IMR-90 (cell line): ENCODE measurements around the gene ATOH8. TPM values are rescaled to one million over a fixed set of nuclear protein-coding genes. Genes with fewer than 3 reads are reported as not detected.

Experiments
- ATAC-seq: fragments of 200-7000 bp; cut with Tn5 transposase; 2 replicates; pipeline ENCODE4 v1.9.1; 2020; ENCODE audit warnings: low read depth, mild to moderate bottlenecking, moderate library complexity
- BruUV-seq: library from RNA; stranded (reverse); fragments of 400-500 nt; replicated peaks from 2 replicates; lab custom pipeline; 2021; lab: Mats Ljungman, UMichigan
- CTCF ChIA-PET: fragments of 300-600 bp; formaldehyde crosslinking; extraction: SDS; loops from one replicate; lab custom pipeline; 2021; ENCODE audit warnings: antibody characterized with exemption; lab: Yijun Ruan, JAX
- POLR2A ChIA-PET: fragments of 300-600 bp; sonication (Branson Sonifier 250); formaldehyde crosslinking; loops from one replicate; lab custom pipeline; 2022; ENCODE audit warnings: antibody characterized with exemption; ENCODE audit not compliant: unreplicated experiment; lab: Charles Lee
- DNase-seq: peaks from one replicate; pipeline ENCODE4 v3.0.0; 2013
- H2AFZ ChIP-seq: replicated peaks from 2 replicates; pipeline ENCODE3; 2013; ENCODE audit warnings: low read length, mild to moderate bottlenecking; ENCODE audit not compliant: poor library complexity
- H2AK5ac ChIP-seq: 2 replicates; pipeline ENCODE4 v1.6.1; 2013; ENCODE audit warnings: low read depth, low read length, inconsistent platforms
- H2AK9ac ChIP-seq: replicated peaks from 2 replicates; pipeline ENCODE3; 2013; ENCODE audit warnings: mild to moderate bottlenecking, low read depth, low read length, moderate library complexity; ENCODE audit not compliant: poor library complexity
- H2BK120ac ChIP-seq: 2 replicates; pipeline ENCODE4 v1.6.1; 2013; ENCODE audit warnings: low read depth, low read length, inconsistent platforms
- H2BK15ac ChIP-seq: 3 replicates; pipeline ENCODE4 v1.6.1; 2013; ENCODE audit warnings: low read depth, low read length, inconsistent platforms
- H2BK20ac ChIP-seq: 2 replicates; pipeline ENCODE4 v1.6.1; 2013; ENCODE audit warnings: low read depth, mild to moderate bottlenecking, inconsistent platforms, low read length, moderate library complexity
- H2BK5ac ChIP-seq: 2 replicates; pipeline ENCODE4 v1.6.1; 2013; ENCODE audit warnings: mild to moderate bottlenecking, low read depth, low read length, inconsistent platforms; ENCODE audit not compliant: poor library complexity, severe bottlenecking
- H3K14ac ChIP-seq: replicated peaks from 2 replicates; pipeline ENCODE4 v1.6.1; 2013; ENCODE audit warnings: low read depth, low read length, inconsistent platforms
- H3K18ac ChIP-seq: 2 replicates; pipeline ENCODE4 v1.6.1; 2013; ENCODE audit warnings: low read depth, low read length, control low read depth
- H3K23ac ChIP-seq: 2 replicates; pipeline ENCODE4 v1.6.1; 2013; ENCODE audit warnings: low read depth, low read length, inconsistent platforms
- H3K27ac ChIP-seq: 2 replicates; pipeline ENCODE4 v1.5.1; 2013; ENCODE audit warnings: mild to moderate bottlenecking, control low read depth, low read length; ENCODE audit not compliant: insufficient read depth
- H3K27me3 ChIP-seq: 2 replicates; pipeline ENCODE4 v1.6.1; 2013; ENCODE audit warnings: low read length; ENCODE audit not compliant: control insufficient read depth, insufficient read depth
- H3K36me3 ChIP-seq: 2 replicates; pipeline ENCODE4 v1.6.1; 2013; ENCODE audit warnings: low read length, mixed read lengths; ENCODE audit not compliant: control insufficient read depth, insufficient read depth
- H3K4ac ChIP-seq: 2 replicates; pipeline ENCODE4 v1.6.1; 2013; ENCODE audit warnings: low read depth, low read length, inconsistent platforms
- H3K4me1 ChIP-seq: 2 replicates; pipeline ENCODE4 v1.6.1; 2013; ENCODE audit warnings: low read length, mixed read lengths; ENCODE audit not compliant: control insufficient read depth, insufficient read depth
- H3K4me2 ChIP-seq: 2 replicates; pipeline ENCODE4 v1.6.1; 2013; ENCODE audit warnings: low read depth, mild to moderate bottlenecking, control low read depth, low read length, moderate library complexity
- H3K4me3 ChIP-seq: 2 replicates; pipeline ENCODE4 v1.5.1; 2013; ENCODE audit warnings: low read depth, mild to moderate bottlenecking, control low read depth, low read length, moderate library complexity; ENCODE audit not compliant: insufficient read depth
- H3K56ac ChIP-seq: 2 replicates; pipeline ENCODE4 v1.6.1; 2013; ENCODE audit warnings: low read length, inconsistent platforms; ENCODE audit not compliant: insufficient read depth; ENCODE audit errors: extremely low read depth
- H3K79me1 ChIP-seq, 2 experiments: 2 replicates each; pipeline ENCODE4 v1.6.1; 2013; ENCODE audit warnings: low read length in 2 of 2, inconsistent platforms in 1 of 2, low read depth in 1 of 2
- H3K9ac ChIP-seq: 2 replicates; pipeline ENCODE4 v1.6.1; 2013; ENCODE audit warnings: low read depth, low read length, control low read depth
- H3K9me1 ChIP-seq: 2 replicates; pipeline ENCODE4 v1.6.1; 2013; ENCODE audit warnings: low read length, inconsistent platforms; ENCODE audit not compliant: insufficient read depth
- H3K9me3 ChIP-seq: 2 replicates; pipeline ENCODE4 v1.6.1; 2013; ENCODE audit warnings: low read length; ENCODE audit not compliant: control insufficient read depth, insufficient read depth
- H4K20me1 ChIP-seq: 2 replicates; pipeline ENCODE4 v1.6.1; 2013; ENCODE audit warnings: low read length, inconsistent platforms; ENCODE audit not compliant: insufficient read depth
- H4K5ac ChIP-seq: 2 replicates; pipeline ENCODE4 v1.6.1; 2013; ENCODE audit warnings: mild to moderate bottlenecking, low read depth, low read length, control low read depth
- H4K8ac ChIP-seq, 2 experiments: 2 replicates each; pipeline ENCODE4 v1.6.1; 2013; ENCODE audit warnings: low read depth in 2 of 2, low read length in 2 of 2, control low read depth in 1 of 2, inconsistent platforms in 1 of 2
- H4K91ac ChIP-seq: 2 replicates; pipeline ENCODE4 v1.6.1; 2013; ENCODE audit warnings: low read depth, low read length, inconsistent platforms; ENCODE audit not compliant: insufficient read depth
- BHLHE40 ChIP-seq: fragments of 150-350 bp; IDR thresholded peaks from 2 replicates; pipeline ENCODE4 v1.6.1; 2016; ENCODE audit warnings: mild to moderate bottlenecking, low read depth, low read length
- CEBPB ChIP-seq: IDR thresholded peaks from 2 replicates; pipeline ENCODE4 v1.6.1; 2012; ENCODE audit warnings: low read depth, low read length, improper control_type of control experiment
- CHD1 ChIP-seq: IDR thresholded peaks from 2 replicates; pipeline ENCODE4 v1.6.1; 2012; ENCODE audit warnings: low read depth, low read length, improper control_type of control experiment
- ELK1 ChIP-seq: fragments of 150-350 bp; IDR thresholded peaks from 2 replicates; pipeline ENCODE4 v1.6.1; 2016; ENCODE audit warnings: low read depth, mild to moderate bottlenecking, low read length, moderate library complexity, borderline replicate concordance
- FOS ChIP-seq: fragments of 150-350 bp; IDR thresholded peaks from 2 replicates; pipeline ENCODE4 v1.6.1; 2016; ENCODE audit warnings: low read depth, low read length
- MAFK ChIP-seq: IDR thresholded peaks from 2 replicates; pipeline ENCODE4 v1.6.1; 2012; ENCODE audit warnings: low read depth, low read length, improper control_type of control experiment
- MXI1 ChIP-seq: IDR thresholded peaks from 2 replicates; pipeline ENCODE4 v1.6.1; 2012; ENCODE audit warnings: low read depth, mild to moderate bottlenecking, low read length, moderate library complexity, borderline replicate concordance
- NFE2L2 ChIP-seq: fragments of 150-350 bp; IDR thresholded peaks from 2 replicates; pipeline ENCODE4 v1.6.1; 2016; ENCODE audit warnings: low read depth, mild to moderate bottlenecking, low read length
- POLR2A ChIP-seq: IDR thresholded peaks from 2 replicates; pipeline ENCODE4 v1.6.1; 2012; ENCODE audit warnings: mild to moderate bottlenecking, low read depth, low read length
- RAD21 ChIP-seq: IDR thresholded peaks from 2 replicates; pipeline ENCODE4 v1.6.1; 2012; ENCODE audit warnings: low read length, improper control_type of control experiment
- RCOR1 ChIP-seq: IDR thresholded peaks from 2 replicates; pipeline ENCODE4 v1.6.1; 2012; ENCODE audit warnings: mild to moderate bottlenecking, low read length, improper control_type of control experiment; ENCODE audit not compliant: insufficient replicate concordance
- RFX5 ChIP-seq: IDR thresholded peaks from 2 replicates; pipeline ENCODE4 v1.8.0; 2012; ENCODE audit warnings: low read depth, mild to moderate bottlenecking, low read length, moderate library complexity
- SMC3 ChIP-seq: fragments of 150-350 bp; IDR thresholded peaks from 2 replicates; pipeline ENCODE4 v1.6.1; 2016; ENCODE audit warnings: low read depth, mild to moderate bottlenecking, antibody characterized with exemption, low read length, moderate library complexity
- WGBS, 2 experiments: methylation state at CpG; one replicate each; pipeline versions ENCODE4 v1.1.5 to v1.1.7; 2013; ENCODE audit warnings: missing lambda C conversion rate in 2 of 2; ENCODE audit not compliant: insufficient read length in 1 of 2; ENCODE audit errors: extremely low coverage in 2 of 2; 5-methylcytosine and 5-hydroxymethylcytosine counted together
- dilution Hi-C: fragments of 300-500 bp; cut with HindIII; formaldehyde crosslinking; loops from one replicate; pipeline ENCODE4 v1.14.3; 2018; ENCODE audit warnings: low sequenced_read_pairs; ENCODE audit not compliant: unreplicated experiment
- in situ Hi-C: fragments of 300-500 bp; cut with MboI; formaldehyde crosslinking; loops from 3 replicates; pipeline ENCODE4 v1.14.3; 2019; ENCODE audit warnings: low sequenced_read_pairs, inconsistent platforms, mixed read lengths
- intact Hi-C: fragments of 100-400 bp; cut with micrococcal nuclease; formaldehyde crosslinking; loops from 2 replicates; pipeline ENCODE4 v1.10.0; 2022
- polyA plus RNA-seq, 3 experiments: library from polyadenylated mRNA; depleted of rRNA; stranded (reverse); fragments of >200 nt; gene quantifications; 2 replicates each; pipeline ENCODE4 v1.2.3, GENCODE V29; 2012; ENCODE audit warnings: low replicate concordance in 1 of 3
- total RNA-seq: library from RNA; depleted of rRNA; stranded (reverse); fragments of >200 nt; gene quantifications from 2 replicates; pipeline ENCODE4 v1.2.3, GENCODE V29; 2012
- TF ChIP-seq, protein P1 (sequence below): conservative IDR thresholded peaks from 2 replicates; pipeline ENCODE4 v1.5.1; 2012; ENCODE audit warnings: mild to moderate bottlenecking, low read depth, low read length, improper control_type of control experiment
- TF ChIP-seq, protein P2 (sequence below): fragments of 150-350 bp; IDR thresholded peaks from 2 replicates; pipeline ENCODE4 v1.6.1; 2017; ENCODE audit warnings: mild to moderate bottlenecking, antibody characterized with exemption, low read length, low read depth

ATOH8 gene
- total and polyA plus RNA-seq, 2 of the 4 experiments (the other 2 are of a cell fraction): 7.9 to 9.0 TPM

GRCh38 chr2:85746321-85747004, 7.3 kb upstream of the ATOH8 start:
- Histone ChIP-seq H3K56ac (no peak overlapping the region), H3K36me3 (no peaks in the 10 kb centered on the region), H2AK5ac (peak overlapping the region; percentile 73; the same call in 1 of the 2 replicates), H3K27me3 (no peaks in the 10 kb centered on the region), H3K9me1 (peaks cover 26% of the 10 kb centered on the region), H3K79me1 (no peaks in the 10 kb centered on the region), H4K5ac (no peak overlapping the region), H3K9me3 (no peaks in the 10 kb centered on the region), H3K4me1 (peaks cover 44% of the 10 kb centered on the region), H3K4me2 (no peak overlapping the region), H4K91ac (peak overlapping the region; percentile 35; the same call in 1 of the 2 replicates), H2BK120ac (peak overlapping the region; percentile 41; the same call in 1 of the 2 replicates), H3K27ac (no peak overlapping the region), H3K4ac (peak overlapping the region; percentile 13; the same call in 1 of the 2 replicates), H2AK9ac (no peak overlapping the region), H2AFZ (no peak overlapping the region), H3K14ac (no peak overlapping the region), H2BK15ac (0 out of 3 replicates have a peak overlapping the region, but pooled peaks have one; percentile 8), H2BK5ac (no peak overlapping the region), H3K9ac (no peak overlapping the region), H3K23ac (no peak overlapping the region), H4K20me1 (peaks cover 10% of the 10 kb centered on the region), H2BK20ac (no peak overlapping the region), H3K18ac (no peak overlapping the region), H4K8ac (no peak overlapping the region), H3K4me3 (no peak overlapping the region)
- no TSS peak for BruUV-seq
- WGBS, 2 experiments: no CpG with 5 or more reads among the region's 8 CpGs
- DNase-seq (no peak), ATAC-seq (no peak)
- ChIA-PET CTCF (interaction anchor here (1.2 kb wide), 1 partner anchor 334 kb away, joined by 3 read pairs; no protein-coding TSS in a partner anchor), POLR2A (no interaction called here)
- dilution Hi-C loops (no loop called here), intact Hi-C loops (no loop called here), in situ Hi-C loops (no loop called here)
- TF ChIP-seq RCOR1: no peak
- no peak for TF ChIP-seq CHD1
- TF ChIP-seq CEBPB: no peak
- TF ChIP-seq BHLHE40: no peak
- TF ChIP-seq, protein P1, sequence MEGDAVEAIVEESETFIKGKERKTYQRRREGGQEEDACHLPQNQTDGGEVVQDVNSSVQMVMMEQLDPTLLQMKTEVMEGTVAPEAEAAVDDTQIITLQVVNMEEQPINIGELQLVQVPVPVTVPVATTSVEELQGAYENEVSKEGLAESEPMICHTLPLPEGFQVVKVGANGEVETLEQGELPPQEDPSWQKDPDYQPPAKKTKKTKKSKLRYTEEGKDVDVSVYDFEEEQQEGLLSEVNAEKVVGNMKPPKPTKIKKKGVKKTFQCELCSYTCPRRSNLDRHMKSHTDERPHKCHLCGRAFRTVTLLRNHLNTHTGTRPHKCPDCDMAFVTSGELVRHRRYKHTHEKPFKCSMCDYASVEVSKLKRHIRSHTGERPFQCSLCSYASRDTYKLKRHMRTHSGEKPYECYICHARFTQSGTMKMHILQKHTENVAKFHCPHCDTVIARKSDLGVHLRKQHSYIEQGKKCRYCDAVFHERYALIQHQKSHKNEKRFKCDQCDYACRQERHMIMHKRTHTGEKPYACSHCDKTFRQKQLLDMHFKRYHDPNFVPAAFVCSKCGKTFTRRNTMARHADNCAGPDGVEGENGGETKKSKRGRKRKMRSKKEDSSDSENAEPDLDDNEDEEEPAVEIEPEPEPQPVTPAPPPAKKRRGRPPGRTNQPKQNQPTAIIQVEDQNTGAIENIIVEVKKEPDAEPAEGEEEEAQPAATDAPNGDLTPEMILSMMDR: no peak
- TF ChIP-seq, protein P2, sequence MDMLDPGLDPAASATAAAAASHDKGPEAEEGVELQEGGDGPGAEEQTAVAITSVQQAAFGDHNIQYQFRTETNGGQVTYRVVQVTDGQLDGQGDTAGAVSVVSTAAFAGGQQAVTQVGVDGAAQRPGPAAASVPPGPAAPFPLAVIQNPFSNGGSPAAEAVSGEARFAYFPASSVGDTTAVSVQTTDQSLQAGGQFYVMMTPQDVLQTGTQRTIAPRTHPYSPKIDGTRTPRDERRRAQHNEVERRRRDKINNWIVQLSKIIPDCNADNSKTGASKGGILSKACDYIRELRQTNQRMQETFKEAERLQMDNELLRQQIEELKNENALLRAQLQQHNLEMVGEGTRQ: no peak
- no peak for TF ChIP-seq SMC3
- TF ChIP-seq ELK1: no peak
- no peak for TF ChIP-seq RFX5
- TF ChIP-seq FOS: no peak
- no peak for TF ChIP-seq MXI1
- TF ChIP-seq POLR2A: no peak
- no peak for TF ChIP-seq RAD21
- no peak for TF ChIP-seq NFE2L2
- no peak for TF ChIP-seq MAFK
